ENCODE data around the gene ARHGAP26.

GRCh38 chr5:143234162-143234842, 464.1 kb downstream of the ARHGAP26 start:
- TF ChIP-seq, protein P1, sequence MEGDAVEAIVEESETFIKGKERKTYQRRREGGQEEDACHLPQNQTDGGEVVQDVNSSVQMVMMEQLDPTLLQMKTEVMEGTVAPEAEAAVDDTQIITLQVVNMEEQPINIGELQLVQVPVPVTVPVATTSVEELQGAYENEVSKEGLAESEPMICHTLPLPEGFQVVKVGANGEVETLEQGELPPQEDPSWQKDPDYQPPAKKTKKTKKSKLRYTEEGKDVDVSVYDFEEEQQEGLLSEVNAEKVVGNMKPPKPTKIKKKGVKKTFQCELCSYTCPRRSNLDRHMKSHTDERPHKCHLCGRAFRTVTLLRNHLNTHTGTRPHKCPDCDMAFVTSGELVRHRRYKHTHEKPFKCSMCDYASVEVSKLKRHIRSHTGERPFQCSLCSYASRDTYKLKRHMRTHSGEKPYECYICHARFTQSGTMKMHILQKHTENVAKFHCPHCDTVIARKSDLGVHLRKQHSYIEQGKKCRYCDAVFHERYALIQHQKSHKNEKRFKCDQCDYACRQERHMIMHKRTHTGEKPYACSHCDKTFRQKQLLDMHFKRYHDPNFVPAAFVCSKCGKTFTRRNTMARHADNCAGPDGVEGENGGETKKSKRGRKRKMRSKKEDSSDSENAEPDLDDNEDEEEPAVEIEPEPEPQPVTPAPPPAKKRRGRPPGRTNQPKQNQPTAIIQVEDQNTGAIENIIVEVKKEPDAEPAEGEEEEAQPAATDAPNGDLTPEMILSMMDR (IDR thresholded peaks at IDR 0.05; ENCODE audit: poor library complexity, severe bottlenecking), result no peak
- TF ChIP-seq EP300 (conservative IDR thresholded peaks at IDR 0.05; ENCODE audit: poor library complexity, severe bottlenecking) (no peak), MXI1 (conservative IDR thresholded peaks at IDR 0.05; ENCODE audit: poor library complexity, severe bottlenecking) (no peak), EZH2 (IDR thresholded peaks at IDR 0.05; ENCODE audit: borderline replicate concordance, insufficient read depth, low read length, poor library complexity, severe bottlenecking) (no peak), SMC3 (conservative IDR thresholded peaks at IDR 0.05; ENCODE audit: poor library complexity) (no peak), POLR2AphosphoS5 (IDR thresholded peaks at IDR 0.05) (no peak)
